Femur (tissue), 1 donor: ENCODE data around the gene TEP1.
A peak's percentile ranks its signal among the peaks of the same experiment; 100 is the strongest.
"Not testable (repeated sequence)": the region's sequence is repeated elsewhere in the genome, so short reads cannot be mapped to it uniquely, and the experiment has no call there.

ENCODE experiments used
- DNase-seq: peaks from one replicate; pipeline ENCODE4 v3.0.0-alpha.2; 2017

The TEP1 gene

GRCh38 chr14:20412876-20413743 lies at the start of gene TEP1:
Gene TEP1, minus strand, starts transcription at chr14:20413501. Its CDS starts 5,062 bp downstream, at chr14:20408439.
- peak; percentile 91 for DNase-seq

DNA sequence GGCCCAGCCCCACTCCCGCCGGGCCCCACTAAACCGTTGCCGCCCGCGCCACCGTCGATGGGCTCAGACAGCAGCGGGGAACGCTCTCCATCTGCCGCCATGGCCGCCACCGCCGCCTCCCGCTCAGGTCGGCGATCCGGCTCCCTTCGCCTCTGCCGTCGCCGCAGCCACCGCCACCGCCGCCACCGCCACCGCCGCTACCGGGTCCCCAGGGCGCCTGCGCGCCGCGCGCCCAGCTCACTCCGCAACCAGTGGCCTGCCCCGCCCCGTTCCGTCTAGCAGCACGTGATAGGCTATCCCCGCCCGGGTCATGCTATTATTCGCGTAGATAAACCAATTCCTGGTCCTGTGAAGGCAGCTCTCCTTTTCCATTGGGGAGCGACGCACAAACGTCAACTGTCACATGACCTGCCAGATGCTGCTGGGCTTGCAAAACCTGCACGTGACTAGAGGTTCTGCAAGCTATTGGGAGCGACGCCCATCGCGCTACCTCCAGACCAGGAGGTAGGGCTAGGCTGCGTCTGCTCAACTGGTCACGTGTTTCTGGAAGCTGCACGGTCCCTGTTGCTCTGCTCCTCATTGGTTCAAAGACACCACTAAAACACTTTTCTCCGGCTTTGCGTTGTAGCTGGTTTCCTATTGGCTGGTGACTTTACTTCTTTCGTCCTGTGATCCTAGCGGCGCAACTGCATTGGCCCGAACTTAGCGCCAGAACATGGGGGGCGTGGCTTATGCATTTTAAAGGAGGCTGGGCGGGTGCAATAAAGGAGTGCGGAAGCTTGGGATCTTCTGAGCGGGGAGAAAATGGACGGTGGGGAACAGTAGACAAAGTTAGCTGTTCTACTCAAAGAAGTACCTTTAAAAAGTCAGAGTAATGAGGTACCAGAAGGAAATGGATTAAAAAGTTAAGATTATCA lies 48.2 kb upstream of the TEP1 start, which contains the start of gene PIP4P1:
Gene PIP4P1, minus strand, starts transcription at position 210 of the 917 bp plus-strand sequence. Its CDS starts 109 bp downstream, at position 101.
- DNase-seq: peak; percentile 100

- no peak for DNase-seq
Observed at GRCh38 chr14:20460458-20461224, 47.3 kb upstream of the TEP1 start.

DNA sequence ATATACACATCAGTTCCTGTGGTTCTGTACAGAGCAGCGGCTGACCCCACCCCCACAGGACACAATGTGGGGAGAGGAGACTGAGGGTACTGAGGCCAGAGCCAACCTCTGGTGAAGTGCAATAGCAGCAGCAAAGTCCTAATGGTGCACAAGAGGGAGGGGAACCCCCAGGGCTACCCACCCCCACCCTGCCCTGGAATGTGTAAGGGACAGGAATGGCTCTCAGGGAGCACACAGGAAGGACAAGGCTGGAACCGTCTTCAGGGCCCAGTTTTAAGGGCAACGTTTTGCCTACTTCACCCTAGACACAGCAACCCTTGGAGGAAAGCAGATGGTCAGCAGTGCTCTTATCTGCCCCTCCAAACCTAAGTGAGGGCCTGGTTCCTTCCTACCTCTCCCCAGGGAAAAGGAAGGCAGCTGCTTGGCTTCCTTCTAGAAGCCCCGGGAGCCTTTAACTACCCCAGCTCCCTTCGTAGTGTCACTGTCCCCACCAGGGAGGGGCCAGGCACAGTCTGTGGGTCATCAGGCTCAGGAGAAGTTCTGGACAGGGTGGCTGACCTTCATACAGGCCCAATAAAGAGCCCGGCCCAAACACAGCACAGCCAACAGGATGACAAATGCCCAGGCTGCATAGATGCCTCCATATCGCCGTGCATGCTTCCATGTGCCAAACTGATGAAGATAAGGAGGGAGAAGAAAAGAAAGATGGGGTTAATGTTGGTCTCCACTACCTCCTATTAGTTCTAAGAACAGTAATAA lies 44.9 kb upstream of the TEP1 start:
- DNase-seq: no peak

- DNase-seq: no peak
Observed at GRCh38 chr14:20456971-20457370, 43.7 kb upstream of the TEP1 start.

GRCh38 chr14:20455355-20456300 lies 42.3 kb upstream of the TEP1 start:
- no peak for DNase-seq

DNA sequence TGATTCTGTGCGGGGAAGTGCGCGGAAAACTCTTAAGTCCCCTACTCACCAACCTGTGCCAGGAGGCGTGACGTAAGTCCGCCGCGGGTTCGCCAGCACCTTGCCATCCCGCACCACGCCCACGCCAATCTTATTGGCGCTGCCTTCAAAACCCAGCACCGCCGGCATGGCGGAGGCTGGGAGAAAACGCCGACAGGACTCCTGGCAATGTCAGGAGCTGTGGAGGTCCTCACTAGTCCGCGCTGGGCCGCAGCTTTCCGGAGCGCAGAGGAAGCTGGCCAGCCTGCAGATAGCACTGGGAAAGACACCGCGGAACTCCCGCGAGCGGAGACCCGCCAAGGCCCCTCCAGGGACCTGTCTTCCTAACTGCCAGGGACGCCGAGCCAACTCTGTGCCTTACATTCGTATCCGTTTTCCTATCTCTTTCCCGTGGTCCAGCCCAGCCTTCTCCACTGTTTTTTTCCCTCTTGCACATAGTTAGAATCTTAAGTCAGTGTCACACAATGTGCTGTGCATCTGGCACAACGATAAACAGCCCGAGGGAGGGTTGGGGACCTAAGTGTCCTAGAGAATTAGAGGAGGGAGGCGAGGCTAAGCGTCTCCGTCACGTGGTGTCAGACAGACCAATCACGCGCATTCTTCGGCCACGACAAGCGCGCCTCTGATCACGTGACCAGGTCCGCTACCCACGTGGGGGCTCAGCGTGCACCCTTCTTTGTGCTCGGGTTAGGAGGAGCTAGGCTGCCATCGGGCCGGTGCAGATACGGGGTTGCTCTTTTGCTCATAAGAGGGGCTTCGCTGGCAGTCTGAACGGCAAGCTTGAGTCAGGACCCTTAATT lies 41.4 kb upstream of the TEP1 start, which contains the start of the genes APEX1 and OSGEP:
Gene APEX1, plus strand, starts transcription at position 711 of the 839 bp plus-strand sequence. CDS start 420 bp downstream, outside the sequence.
Gene OSGEP, minus strand, starts transcription at position 297 of the 839 bp plus-strand sequence. Its CDS starts 129 bp downstream, at position 168.
- peak; percentile 98 for DNase-seq

- not testable (repeated sequence) for DNase-seq
Observed at GRCh38 chr14:20452831-20453230, 39.5 kb upstream of the TEP1 start.

- no peak for DNase-seq
Observed at GRCh38 chr14:20446889-20447288, 33.6 kb upstream of the TEP1 start.

- DNase-seq: not testable (repeated sequence)
Observed at GRCh38 chr14:20443650-20444049, 30.3 kb upstream of the TEP1 start.

DNA sequence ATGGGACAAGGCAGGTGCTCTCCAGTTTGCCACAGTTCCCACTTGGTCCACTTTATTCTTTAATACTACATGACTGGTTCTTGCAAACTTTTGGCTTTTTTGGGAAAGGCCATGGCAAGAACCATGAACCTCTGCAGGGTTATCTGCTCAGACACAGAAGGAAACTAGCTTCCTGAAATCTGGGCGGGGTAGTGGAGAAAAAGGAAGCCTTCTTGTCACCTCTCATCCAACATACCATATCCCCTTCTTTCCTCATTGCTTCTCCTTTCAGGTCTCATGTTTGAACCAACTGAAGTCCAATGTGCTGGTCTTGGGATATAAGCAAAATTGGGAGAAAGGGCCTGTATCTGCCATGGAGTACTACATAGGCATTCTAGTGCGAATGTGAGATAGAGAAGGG lies 28.2 kb upstream of the TEP1 start:
- DNase-seq: no peak

DNA sequence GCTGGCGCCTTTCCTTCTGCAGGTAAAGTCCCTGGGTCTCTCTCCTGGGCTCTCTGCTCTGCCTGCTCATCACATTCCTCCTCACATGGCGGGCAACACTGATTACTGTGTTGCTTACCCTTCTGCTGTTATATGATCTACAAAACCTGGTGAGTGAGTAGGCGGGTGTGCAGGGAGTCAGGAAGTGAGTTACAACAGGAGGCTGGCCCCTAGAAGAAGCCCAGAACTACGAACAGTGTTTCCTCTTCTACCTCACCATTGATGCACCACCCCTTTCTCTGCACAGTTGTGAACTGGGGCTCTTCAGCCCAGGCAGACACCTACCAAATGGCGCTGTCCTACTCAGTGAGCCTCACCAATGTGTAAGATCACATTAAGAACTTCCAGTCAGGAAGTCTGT lies 27.6 kb upstream of the TEP1 start:
- no peak for DNase-seq

DNA sequence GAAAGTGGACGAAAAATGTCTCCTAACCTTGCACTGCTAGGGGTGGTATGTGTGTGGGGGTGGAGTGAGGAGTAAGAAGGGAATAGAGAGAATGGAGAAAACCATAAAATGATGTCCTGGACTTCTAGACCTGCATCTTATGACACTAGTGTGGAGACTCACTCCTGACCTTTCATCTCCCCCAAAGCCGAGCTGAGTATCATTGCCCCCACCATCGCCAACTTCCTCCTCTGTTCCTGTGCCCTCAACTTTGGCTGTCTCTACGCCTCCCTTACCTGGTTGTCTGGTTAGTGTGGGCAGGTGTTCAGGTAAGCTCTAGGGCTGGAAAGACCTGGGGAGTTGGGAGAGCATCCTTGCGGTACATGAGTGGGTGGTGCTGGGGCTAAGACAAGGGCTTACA lies 27.2 kb upstream of the TEP1 start:
- DNase-seq: no peak

GRCh38 chr14:20438664-20439063 lies 25.4 kb upstream of the TEP1 start:
- no peak for DNase-seq

DNA sequence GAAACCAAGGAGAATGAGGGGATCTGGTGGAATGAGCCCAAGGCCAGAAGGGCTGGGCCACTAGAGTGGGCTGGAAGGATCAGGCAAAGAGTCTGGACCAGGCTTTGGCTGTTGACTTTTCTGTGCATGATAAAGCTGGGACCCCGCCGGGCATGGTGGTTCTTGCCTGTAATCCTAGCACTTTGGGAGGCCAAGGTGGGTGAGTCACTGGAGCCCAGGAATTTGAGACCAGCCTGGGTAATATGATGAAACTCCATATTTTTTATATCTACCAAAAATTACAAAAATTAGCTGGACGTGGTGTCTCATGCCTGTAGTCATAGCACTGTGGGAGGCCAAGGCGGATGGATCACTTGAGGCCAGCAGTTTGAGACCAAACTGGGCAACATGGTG lies 23.1 kb upstream of the TEP1 start:
- DNase-seq: no peak

DNA sequence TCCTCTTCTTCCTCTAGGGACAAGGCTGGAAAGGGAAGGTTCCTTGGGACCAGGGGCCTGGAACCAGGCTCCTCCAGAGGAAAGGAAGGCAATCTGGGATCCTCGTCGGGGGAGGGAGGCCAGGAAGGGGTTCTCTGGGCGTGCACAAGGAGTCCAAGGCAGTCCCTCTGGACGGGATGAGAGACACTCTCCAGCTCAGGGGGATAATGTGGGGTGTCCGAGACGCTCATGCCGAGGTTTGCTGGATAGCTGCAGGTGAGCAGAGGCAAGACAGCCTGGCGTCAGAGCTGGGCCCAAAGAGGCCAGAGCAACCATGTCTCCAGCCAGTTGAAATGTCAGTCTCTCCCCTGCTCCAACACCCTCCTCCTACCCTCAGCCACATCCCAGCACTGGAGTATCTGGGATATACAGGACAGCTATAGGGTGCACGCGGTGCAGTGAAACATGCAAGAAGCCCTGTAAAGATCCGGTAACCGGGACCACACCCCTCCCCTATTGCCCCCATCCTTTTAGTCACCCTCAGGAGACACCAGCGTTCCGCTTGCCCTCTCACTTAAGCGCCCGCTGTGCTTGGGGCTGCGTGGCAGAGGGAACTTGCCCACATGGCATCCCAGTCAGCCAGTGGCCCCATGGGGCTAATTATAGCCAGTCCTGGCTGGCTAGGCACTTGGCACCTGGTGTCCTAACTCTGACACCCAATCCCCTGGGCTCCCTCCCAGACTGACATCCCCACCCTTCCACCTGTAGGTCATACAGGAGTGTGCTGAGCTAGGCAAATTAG lies 22.5 kb upstream of the TEP1 start, which contains the start of gene KLHL33:
Gene KLHL33, minus strand, starts transcription at position 585 of the 781 bp plus-strand sequence. Its CDS starts 355 bp downstream, at position 230.
- no peak for DNase-seq

DNA sequence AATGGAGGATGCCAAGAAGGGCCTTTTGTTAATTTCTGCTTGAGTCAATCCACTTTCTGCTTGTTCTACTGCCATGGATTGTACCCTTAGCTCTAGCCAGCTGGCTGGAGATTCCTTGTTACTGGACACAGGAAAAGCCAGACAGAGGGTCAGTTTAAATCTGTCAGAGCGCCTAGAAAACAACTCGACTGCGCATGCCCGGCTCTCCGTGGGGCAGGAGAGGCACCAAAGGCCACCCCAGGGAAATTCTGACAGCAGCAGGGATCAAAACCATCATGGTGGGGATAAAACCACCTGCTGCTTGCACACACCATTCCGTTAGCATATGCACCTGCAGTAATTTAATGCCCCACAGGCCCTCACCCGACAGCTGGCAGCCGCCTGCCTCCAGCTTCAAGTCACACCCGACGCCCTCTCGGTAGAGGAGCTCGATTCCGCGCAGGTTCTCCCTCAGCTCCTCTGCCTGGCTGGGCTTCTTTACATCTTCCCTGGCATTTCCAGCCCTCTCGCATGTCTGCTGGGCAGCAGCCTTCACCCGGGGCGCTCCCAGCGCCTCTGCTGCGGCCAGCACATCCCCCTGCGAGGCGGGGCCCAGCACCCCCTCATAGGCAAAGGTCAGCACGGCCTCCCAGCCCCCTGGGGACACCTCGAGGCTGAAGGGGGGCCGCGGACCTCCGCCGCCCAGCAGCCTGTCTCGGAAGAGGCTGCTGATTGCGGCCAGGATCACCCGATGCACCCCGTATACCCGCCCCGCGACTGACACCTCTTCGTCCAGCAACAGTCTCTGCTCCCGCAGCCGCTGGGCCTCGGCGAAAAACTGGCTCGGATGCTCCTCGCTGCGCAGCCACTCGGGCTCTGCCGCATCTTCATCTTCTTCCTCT lies 21.6 kb upstream of the TEP1 start:
- peak; percentile 50 for DNase-seq
